NK-92 treated with Interleukin-12 subunit alpha and Interleukin-12 subunit beta, amount 100 ng/mL, for 24 hours (cell line): ENCODE measurements around the gene GPSM1.

ENCODE experiments used
- DNase-seq: peaks from one replicate; lab custom pipeline; 2025; lab: John Stamatoyannopoulos, UW

The GPSM1 gene

GRCh38 chr9:136304981-136305380, 22.4 kb upstream of the GPSM1 start:
- DNase-seq, result no peak

- no peak for DNase-seq
These were observed 21.5 kb upstream of the GPSM1 start for GRCh38 chr9:136305804-136306203.

GRCh38 chr9:136306211-136307208, 20.8 kb upstream of the GPSM1 start:
- no peak for DNase-seq

DNA sequence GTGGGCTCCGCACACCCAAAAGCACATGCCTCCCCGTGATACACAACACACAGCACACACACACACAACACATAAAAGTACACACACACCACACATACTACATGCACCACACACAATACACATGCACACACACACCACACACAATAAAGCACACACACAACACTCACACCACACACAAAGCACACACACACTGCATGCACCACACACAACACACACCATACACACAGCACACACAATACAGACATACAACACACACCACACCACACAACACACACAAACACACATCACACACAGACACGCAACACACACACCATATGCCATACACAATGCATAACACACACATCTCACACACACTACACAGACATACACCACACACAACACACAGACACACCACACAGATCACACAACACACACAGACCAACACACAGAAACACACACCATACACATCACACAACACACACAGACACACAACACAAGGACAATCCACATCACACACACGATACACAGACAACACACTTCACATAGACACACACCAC, 20.1 kb upstream of the GPSM1 start:
- no peak for DNase-seq

- no peak for DNase-seq
These were observed 19.2 kb upstream of the GPSM1 start for GRCh38 chr9:136308006-136308701.

GRCh38 chr9:136308702-136309053, 18.7 kb upstream of the GPSM1 start:
- no peak for DNase-seq

DNA sequence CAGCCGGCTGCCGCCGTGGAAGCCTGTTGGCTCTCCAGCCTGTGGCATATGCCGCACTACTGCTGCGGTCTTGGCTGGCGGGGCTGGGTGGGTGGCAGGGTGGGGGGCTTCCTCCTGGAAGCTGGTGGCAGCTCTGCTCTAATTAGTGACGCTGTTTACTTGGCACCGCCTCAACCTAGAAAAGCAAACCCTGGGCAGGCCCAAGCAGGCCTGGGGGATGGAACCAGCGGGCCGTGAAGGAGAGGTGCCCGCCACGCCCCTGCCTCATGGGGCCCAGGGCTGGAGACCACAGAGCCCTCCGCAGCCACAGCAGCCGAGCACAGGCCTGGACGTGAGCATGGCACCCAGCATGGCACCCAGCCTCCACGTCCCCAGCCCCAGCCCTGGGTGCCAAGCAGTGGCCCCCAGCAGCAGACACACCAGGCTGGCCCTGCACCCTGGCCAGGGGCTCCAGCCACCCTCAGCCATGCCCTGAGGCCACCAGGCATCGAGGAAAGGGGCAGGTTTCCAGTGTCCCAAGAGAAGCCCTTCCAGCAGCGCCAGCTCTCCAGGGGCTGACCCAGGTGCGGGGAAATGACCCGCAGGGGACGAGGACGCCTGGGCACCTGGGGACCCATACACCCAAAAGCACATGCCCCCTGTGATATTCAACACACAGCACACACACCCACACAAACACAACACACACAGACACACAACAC, 18.1 kb upstream of the GPSM1 start:
- no peak for DNase-seq

DNA sequence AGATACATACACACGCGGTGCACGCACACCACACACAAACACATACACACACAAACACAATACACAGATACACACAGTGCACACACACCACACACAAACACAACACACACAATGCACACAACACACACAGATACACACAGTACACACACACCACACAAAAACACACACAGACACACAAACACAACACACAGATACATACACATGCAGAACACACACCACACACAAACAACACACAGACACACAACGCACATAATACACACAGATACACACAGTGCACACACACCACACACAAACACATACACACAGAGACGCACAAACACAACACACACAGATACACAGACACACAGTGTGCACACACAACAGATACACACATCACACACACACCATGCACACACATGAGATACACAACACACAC, 17.5 kb upstream of the GPSM1 start:
- DNase-seq, result no peak

GRCh38 chr9:136310273-136311030, 16.9 kb upstream of the GPSM1 start:
- DNase-seq, result no peak

DNA sequence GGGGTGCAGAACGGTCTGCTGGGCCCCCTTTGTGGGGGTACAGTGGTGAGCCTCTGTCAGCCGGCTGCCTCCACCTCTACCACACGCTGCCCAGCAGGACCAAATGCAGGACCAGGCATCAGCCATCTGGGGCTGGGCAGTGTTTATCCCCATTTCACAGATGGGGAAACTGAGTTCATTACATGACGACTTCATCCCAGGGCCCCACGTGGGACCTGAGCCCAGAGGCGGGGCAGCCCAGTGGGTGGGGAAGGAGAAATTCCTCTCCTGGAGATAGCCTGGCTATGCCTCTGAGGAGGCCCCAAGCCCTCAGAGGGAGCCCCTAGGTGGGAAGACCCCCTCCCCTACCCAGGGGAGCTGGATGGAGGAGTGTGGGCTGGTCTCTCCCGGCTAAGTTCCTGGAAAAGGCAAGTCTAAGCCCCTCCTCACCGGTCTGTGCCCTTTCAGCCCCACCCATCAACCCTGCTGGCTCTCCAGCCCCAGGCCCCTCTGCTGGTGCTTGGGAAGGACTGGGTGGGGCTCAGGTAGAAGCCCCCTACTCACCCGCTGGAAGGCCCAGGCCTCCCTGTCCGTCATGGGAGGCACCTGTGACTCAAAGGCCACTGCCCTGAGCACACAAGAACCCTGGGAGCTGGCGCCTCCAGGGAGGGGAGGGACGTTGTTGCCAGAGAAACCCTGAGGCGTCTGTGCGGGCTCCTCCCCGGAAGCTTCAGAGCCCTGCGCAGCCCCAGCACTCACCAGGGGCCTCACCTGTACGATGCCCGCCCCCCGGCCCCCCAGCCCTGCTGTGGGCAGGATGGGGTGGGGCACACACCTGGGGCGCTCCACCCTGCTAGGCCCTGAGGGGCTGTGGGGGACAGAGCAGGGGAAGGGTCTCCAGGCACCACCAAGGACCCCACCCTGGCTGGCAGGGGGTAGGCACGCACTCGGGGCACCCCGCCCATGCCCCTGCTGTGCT, 16.0 kb upstream of the GPSM1 start:
- DNase-seq, result no peak

- DNase-seq, result no peak
These were observed 15.3 kb upstream of the GPSM1 start for GRCh38 chr9:136312009-136312375.

- DNase-seq, result no peak
These were observed 14.9 kb upstream of the GPSM1 start for GRCh38 chr9:136312436-136312835.

DNA sequence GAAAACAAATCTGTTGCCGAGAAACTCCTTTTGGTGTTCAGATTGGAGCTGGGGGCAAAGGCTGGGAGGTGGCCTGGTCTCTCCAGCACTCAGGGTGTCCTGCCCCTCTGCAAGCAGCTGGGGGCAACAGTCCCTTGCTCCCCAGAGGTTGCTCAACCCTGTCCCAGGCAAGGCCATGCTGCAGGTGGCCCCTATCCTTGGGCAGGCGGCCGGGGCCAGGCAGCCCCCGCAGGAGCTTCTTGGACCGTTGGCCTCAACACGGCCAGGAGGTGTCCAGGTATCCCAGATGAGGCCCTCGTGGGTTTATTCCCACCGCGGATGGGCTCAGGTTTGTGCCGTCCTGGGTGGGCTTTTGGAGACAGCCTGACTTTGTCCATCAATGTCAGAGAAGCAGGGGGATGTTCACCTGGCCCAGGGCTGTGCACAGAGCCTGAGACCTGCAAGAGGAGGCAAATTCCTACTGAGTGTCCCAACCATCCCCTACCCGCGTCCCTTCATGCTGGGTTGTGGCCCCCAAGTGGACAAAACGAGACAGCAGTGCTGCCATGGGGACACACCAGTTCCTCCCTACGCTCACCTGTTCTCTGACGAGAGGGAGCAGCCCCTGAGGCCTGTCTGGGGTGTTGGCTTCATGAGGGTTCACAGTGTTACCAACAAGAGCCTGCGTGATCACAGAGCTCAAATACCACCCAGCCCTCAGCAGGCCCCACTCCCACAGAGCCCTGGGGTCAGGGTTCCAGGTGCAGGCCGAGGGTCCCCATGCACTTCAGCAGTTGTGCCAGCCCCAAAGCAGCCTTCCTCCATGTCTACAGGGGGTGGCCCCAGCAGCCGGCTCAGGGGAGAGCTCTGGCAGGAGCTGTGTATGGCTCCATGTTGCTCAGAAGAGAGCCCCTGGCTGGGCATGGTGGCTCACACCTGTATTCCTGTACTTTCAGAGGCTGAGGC, 14.0 kb upstream of the GPSM1 start:
- no peak for DNase-seq

DNA sequence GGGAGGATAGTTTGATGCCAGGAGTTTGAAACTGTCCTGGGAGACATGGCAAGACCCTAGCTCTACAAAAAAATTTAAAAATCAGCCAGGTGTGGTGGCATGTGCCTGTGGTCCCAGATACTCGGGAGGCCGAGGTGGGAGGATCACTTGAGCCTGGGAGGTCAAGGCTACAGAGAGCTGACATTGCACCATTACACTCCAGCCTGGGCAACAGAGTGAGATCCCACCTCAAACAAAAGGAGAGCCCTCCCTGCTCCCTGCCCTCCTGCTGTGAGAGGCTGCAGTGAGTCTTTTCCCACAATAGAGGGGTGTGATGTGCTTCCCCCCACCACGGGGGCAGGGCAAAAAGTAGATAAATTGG, 13.3 kb upstream of the GPSM1 start:
- DNase-seq, result no peak

- no peak for DNase-seq
These were observed 12.4 kb upstream of the GPSM1 start for GRCh38 chr9:136314944-136315343.

DNA sequence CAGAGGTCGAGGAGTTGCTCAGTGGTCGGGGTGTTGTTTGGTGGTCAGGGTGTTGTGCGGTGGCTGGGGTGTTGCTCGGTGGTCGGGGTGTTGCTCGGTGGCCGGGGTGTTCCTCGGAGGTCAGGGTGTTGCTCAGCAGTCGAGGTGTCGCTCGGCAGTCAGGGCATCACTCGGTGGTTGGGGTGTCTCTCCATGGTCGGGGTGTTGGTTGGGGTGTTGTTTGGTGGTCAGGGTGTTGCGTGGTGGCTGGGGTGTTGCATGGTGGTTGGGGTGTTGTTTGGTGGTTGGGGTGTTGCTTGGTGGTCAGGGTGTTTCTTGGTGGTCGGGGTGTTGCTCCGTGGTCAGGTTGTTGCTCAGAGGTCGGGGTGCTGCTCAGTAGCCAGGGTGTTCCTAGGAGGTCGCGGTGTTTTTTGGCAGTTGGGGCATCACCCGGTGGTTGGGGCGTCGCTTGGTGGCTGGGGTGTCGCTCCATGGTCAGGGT, 11.0 kb upstream of the GPSM1 start:
- no peak for DNase-seq

- DNase-seq, result no peak
These were observed 10.3 kb upstream of the GPSM1 start for GRCh38 chr9:136316896-136317676.

DNA sequence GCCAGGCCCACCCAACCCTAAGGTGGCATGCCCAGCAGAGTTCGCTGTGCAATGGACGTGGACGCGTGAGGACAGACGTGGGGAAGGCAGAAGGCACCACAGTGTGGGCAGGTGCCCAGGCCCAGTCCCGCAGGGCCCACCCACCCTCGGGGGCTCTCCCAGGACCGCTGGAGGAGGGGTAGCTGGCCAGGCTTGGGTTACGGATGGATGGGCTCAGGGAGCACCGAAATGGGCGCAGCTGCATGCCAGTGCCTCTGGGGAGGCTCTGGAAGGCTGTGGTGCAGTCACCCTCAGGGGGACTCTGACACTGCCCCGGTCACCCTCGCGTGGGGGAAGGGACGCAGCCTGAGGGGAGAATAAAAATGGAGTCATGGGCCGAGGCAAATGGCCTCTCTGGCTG, 9.6 kb upstream of the GPSM1 start:
- no peak for DNase-seq
